Brain microvascular endothelial cell (primary cell): ENCODE measurements around the gene P2RY14.

Experiments used
- DNase-seq: peaks from one replicate; pipeline ENCODE4 v3.0.0-alpha.2; 2020
- H3K27ac ChIP-seq: fragments of 250-450 bp; sonication (Bioruptor Pico); 2 replicates; pipeline ENCODE4 v1.5.1; 2020; ENCODE audit warnings: mild to moderate bottlenecking, moderate library complexity
- H3K27me3 ChIP-seq: fragments of 250-450 bp; sonication (Bioruptor Pico); replicated peaks from 2 replicates; pipeline ENCODE4 v1.5.1; 2020; ENCODE audit warnings: mild to moderate bottlenecking
- H3K36me3 ChIP-seq: fragments of 250-450 bp; sonication (Bioruptor Pico); replicated peaks from 2 replicates; pipeline ENCODE4 v1.5.1; 2020; ENCODE audit warnings: mild to moderate bottlenecking
- H3K4me3 ChIP-seq: 2 replicates; pipeline ENCODE4 v1.5.1; 2011; ENCODE audit warnings: low read depth, mild to moderate bottlenecking, control low read depth, low read length, moderate library complexity
- in situ Hi-C: cut with HindIII; loops from 2 replicates; pipeline ENCODE4 v1.10.0; 2017; ENCODE audit warnings: low sequenced_read_pairs, low pct_ligation_motif_present
- TF ChIP-seq, protein P1 (sequence below): IDR thresholded peaks from 2 replicates; pipeline ENCODE4 v1.5.1; 2011; ENCODE audit warnings: low read depth, mild to moderate bottlenecking, moderate library complexity, low read length, control low read depth, inconsistent platforms; ENCODE audit errors: missing control alignments

The P2RY14 gene

DNA sequence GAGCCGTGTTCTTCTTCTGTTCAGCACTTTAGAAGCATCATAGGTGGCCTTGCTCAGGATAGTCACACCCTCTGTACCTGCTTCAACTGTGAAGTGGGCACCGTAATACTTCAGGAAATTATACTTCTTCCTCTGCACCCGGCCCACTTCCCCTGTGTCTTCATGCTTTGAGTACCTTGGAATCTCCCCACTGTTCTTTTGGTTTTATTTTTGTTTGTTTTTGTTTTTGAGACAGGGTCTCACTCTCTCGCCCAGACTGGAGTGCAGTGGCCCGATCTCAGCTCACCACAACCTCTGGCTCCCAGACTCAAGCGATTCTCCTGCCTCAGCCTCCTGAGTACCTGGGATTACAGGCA, 1.7 kb downstream of the P2RY14 start:
- in situ Hi-C loops = no loop called here

DNA sequence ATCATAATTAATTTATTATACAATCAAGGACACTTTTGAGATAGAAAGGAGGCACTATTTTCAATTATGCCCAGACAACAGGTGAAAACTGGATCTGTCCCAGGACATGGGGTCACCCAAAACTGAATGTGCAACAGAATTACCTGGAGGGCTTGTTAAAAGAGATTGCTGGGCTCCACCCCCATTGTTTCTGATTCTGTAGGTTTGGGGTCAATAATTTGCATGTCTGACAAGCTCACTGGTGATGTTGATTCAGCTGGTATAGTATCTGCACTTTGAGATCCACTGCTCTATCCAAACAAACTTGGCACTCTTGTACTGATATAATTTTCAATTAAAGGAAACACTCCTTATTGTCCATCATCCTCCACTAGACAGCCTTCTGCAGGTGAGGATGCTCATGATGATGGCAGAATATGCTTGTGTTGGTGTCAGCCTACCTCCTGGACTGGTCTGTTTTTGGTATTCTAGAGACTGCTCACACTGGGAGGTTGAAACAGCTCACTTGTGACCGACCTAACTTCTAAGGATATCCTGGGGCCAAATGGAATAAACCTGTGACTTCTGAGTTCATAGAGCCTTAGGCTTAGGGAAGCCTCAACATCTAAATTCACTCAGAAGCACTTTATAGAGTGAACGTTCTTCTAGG, 2.2 kb downstream of the P2RY14 start:
- TF ChIP-seq, protein P1, sequence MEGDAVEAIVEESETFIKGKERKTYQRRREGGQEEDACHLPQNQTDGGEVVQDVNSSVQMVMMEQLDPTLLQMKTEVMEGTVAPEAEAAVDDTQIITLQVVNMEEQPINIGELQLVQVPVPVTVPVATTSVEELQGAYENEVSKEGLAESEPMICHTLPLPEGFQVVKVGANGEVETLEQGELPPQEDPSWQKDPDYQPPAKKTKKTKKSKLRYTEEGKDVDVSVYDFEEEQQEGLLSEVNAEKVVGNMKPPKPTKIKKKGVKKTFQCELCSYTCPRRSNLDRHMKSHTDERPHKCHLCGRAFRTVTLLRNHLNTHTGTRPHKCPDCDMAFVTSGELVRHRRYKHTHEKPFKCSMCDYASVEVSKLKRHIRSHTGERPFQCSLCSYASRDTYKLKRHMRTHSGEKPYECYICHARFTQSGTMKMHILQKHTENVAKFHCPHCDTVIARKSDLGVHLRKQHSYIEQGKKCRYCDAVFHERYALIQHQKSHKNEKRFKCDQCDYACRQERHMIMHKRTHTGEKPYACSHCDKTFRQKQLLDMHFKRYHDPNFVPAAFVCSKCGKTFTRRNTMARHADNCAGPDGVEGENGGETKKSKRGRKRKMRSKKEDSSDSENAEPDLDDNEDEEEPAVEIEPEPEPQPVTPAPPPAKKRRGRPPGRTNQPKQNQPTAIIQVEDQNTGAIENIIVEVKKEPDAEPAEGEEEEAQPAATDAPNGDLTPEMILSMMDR = no peak
- no peaks in the 10 kb centered on the region for H3K27me3 ChIP-seq
- in situ Hi-C loops = no loop called here
- DNase-seq = no peak
- no peak overlapping the region for H3K4me3 ChIP-seq
- H3K27ac ChIP-seq = no peak overlapping the region
- H3K36me3 ChIP-seq = no peaks in the 10 kb centered on the region

More for the DNA sequence above, 1.7 kb downstream of the P2RY14 start:
- DNase-seq = no peak
- TF ChIP-seq, protein P1 = no peak
- Histone ChIP-seq H3K27me3 (no peaks in the 10 kb centered on the region), H3K36me3 (no peaks in the 10 kb centered on the region), H3K27ac (no peak overlapping the region), H3K4me3 (no peak overlapping the region)

DNA sequence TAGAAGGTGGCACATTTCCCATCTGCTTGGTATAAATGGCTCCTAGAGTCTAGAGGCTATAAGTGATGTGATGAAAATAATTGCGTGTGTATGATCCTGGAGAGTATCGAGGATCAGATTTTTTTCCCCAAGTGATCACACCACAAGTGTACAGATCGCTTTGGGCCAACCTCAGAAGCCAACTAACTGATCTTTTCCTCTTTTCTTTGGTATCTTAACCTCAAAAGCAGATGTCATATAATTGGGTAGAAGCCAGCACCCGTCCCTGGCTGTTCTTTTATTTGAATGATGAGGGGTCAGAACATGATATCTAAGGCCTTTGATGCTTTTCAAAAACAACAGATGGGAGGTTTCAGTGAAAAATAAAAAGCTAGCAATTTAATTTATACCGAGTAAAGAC, 3.3 kb downstream of the P2RY14 start:
- TF ChIP-seq, protein P1 = no peak
- in situ Hi-C loops = no loop called here
- H3K4me3 ChIP-seq = no peak overlapping the region
- H3K27me3 ChIP-seq = no peaks in the 10 kb centered on the region
- H3K27ac ChIP-seq = no peak overlapping the region
- H3K36me3 ChIP-seq = no peaks in the 10 kb centered on the region
- no peak for DNase-seq

DNA sequence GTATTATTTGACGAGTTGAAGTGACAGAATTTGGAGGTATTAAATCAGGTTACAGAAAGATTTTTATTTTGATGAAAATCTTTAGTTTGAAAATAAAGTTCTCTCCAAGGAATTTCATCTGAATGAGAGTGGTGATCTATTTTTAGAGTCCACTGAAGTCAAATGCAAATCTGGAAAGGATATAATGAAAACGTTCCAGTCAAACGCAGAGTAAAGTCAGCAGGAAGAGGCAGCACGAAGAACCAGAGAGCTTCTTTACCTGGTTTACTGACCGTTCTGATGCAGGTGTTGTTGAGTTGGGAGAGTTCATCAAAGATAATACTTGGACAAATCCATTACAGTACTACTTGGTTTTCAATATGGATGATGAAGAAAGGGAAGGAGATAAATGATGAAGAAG, 8.7 kb downstream of the P2RY14 start:
- H3K36me3 ChIP-seq = no peaks in the 10 kb centered on the region
- H3K4me3 ChIP-seq = no peak overlapping the region
- DNase-seq = no peak
- TF ChIP-seq, protein P1 = no peak
- in situ Hi-C loops = no loop called here
- H3K27me3 ChIP-seq = no peaks in the 10 kb centered on the region
- H3K27ac ChIP-seq = no peak overlapping the region

DNA sequence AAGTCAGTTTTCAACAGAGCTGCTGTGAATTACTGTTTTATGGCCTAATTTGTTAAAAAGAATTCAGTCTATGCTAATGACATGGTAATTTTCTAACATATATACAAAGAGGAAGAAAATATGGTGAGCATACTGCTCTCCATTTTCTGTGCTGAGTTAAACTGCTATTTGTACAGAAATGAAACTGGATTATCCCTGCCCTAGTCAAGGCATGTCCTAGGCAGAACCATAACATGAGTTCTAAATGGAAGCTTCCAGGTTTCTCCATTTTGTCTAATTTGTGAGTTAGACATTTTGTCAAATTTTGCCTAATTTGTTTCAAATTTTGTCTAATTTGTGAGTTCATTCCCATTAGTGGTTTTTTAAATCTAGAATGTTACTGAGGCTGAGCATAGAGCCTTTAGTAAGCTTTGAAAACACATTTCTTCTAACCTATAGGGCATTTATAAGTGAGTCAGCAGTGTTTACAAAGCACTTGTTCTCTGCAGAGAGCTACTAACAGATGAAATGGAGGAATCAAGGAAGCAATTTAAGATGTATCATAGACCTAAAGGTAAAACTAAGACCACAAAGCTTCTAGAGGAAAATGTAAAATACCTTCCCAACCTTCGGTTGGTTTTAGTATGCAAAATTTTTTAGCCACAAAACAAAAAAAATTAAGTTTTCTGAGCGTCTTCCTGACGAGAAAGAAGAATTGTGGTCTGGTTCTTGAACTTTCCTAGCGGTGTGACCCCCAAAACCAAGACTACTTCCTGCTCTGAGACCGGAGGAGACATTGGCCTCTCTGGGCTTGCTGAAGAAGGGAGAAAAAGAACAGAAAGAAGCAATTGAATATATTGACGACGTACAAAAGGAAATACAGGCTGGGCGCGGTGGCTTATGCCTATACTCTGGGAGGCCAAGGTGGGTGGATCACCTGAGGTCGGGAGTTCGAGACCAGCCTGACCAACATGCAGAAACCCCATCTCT, 9.8 kb downstream of the P2RY14 start:
- in situ Hi-C loops = no loop called here
- Histone ChIP-seq H3K27ac (no peak overlapping the region), H3K27me3 (no peaks in the 10 kb centered on the region), H3K36me3 (no peaks in the 10 kb centered on the region), H3K4me3 (no peak overlapping the region)
- DNase-seq = no peak
- TF ChIP-seq, protein P1 = no peak
